Stimulated activated CD8-positive, alpha-beta memory T cell treated with anti-CD3 and anti-CD28 coated beads, Interleukin-15, amount 100 ng/mL, for 1 hour (primary cell): ENCODE measurements around the gene CARM1.
"Not testable (repeated sequence)": the region's sequence is repeated elsewhere in the genome, so short reads cannot be mapped to it uniquely, and the experiment has no call there.

ENCODE experiments used
- DNase-seq: peaks from one replicate; pipeline ENCODE4 v3.0.0-alpha.2; 2020; ENCODE audit warnings: low read depth

The CARM1 gene

DNA sequence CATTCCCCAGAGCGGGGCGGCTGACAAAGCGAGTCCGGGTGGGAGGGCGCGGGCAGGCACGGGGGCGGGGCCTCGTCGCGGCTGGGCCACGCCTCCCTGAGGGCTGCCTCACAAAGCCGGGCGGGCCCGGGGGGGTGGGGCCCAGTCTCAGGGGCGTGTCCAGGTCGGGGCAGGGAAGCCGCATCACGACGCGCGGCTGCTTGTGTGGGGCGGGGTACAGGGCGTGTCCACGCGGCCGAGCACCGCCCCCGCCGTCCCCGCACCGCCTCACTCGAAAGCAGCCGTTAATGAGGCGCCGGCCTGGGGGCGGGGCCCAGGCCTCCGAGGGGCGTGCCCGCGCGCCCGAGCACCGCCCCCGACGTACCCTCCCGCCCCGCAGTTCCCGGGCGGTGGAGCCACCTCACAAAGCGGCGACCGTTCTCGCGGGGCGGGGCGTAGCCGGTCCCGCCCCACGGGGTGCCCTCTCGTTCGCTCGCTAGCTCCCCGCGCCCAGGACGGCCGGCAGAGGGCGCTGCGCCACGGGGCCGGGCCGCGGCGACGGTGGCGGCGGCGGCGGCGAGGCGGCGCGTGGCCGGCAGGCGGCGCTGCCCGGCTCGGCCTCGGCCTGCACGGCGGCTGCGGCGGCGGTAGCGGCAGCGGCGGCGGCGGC, at the start of gene CARM1:
CARM1 (plus strand) TSS at position 599 of the 649 bp plus-strand sequence. CDS start 150 bp downstream, outside the sequence.
- peak; percentile 97 for DNase-seq

DNA sequence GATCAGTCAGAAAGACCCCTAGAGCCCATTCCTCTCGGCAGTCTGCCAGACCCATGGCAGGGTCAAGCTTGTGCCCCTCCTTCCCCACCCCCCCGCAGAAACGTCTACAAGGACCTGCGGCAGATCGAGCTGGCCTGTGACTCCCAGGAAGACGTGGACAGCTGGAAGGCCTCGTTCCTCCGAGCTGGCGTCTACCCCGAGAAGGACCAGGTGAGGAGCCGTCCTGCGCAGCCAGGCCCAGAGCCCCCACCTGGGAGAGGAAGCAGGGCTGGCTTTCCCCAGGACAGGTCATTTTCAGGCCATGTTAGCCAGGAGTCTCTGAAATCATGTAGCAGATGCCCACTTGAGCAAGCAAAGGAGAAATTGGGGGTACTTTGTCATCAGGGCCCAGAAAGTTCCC, 47.7 kb upstream of the CARM1 start:
- no peak for DNase-seq

DNA sequence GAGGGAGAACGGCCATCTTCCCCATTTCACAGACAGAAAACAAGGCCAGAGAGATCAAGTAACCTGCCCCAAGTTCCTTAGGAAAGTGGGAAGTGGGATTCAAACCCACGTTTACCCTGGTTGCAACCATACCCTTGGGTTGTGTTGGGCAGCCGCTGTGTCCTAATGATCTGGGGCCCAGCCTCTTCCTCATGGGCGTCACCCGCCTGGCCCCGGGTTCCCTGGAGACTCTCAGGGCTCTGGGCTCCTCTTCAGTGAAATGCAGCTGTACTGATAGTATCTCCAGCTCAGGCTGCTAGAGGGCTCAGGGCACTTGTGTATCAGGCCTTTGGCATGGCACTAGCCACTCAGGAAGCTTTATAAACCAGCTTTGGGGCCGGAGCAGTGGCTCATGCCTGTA, 45.1 kb upstream of the CARM1 start:
- DNase-seq, result no peak

DNA sequence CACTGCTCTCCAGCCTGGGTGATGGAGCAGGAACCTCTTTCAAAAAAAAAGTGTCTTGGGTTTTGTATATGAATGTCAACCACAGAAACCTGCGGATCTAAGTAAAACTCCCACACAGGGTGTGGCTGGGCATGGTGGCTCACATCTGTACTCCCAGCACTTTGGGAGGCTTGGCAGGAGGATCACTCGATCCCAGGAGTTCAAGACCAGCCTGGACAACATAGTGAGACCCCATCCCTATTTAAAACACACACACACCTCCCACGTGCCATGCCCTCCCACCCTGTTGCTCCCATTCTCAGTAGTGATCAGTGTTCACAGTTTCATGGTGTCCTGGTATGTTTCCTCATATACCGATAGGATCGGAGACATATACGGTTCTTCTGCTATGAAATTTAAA, 44.5 kb upstream of the CARM1 start:
- no peak for DNase-seq

DNA sequence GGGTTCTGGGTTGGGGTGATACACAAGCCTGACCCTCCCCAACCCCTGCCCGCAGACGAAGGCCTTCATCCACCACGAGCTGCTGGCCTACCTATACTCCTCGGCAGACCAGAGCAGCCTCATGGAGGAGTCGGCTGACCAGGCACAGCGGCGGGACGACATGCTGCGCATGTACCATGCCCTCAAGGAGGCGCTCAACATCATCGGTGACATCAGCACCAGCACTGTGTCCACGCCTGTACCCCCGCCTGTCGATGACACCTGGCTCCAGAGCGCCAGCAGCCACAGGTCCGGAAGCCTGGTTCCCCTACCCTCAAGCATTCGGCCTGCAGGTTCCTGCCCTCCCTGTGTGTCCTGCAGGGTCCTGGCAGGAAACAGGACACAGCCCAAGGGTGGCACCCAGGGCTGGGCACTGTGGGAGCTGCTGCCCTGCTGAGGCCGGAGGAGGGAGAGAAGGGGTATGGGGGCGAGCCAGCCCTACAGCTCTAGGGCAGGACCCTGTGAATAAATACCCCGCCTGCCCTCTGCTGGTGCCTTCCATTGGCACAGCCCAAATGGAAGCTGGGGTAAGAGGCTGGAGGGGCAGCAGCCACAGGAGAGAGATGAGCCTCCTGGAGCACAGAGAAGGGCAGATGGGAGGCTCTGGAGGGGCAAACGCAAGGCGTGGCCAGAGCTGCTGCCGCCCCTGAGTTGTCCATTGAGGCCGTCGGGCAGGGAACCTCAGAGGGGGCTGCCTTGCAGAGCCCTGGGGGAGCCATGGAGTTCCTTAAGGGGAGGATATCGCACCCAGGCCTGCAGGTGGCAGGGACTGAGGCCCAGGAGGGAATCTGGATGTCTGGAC, 42.2 kb upstream of the CARM1 start:
- DNase-seq, result no peak

DNA sequence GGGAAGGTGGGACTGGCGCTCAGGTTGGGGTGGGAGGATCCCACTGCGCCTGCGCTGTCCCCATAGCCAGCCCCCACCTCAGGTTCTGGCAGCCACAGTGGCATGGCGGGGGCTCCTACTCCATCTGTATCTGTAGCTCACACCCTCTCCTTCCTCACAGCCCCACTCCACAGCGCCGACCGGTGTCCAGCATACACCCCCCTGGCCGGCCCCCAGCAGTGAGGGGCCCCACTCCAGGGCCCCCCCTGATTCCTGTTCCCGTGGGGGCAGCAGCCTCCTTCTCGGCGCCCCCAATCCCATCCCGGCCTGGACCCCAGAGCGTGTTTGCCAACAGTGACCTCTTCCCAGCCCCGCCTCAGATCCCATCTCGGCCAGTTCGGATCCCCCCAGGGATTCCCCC, 41.4 kb upstream of the CARM1 start:
- DNase-seq, result no peak

DNA sequence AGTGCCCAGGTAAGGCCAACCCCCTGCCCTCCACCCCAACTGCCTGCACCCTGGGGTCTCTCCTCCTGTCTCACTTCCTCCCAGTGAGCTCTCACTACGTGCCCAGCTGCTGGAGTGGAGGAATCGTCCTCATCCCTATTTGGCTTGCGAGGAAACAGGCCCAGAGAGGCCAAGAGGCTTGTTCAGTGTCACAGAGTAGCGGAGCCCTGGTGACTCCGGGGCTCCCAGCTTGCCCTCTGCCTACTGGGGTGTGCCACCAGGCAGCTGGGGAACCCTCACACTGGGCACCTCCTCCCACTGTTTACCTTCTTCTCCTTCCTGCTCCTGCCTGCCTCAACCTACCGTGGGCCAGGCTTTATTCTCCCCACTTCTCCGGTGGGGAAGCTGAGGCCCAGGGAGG, 41.0 kb upstream of the CARM1 start:
- no peak for DNase-seq

DNA sequence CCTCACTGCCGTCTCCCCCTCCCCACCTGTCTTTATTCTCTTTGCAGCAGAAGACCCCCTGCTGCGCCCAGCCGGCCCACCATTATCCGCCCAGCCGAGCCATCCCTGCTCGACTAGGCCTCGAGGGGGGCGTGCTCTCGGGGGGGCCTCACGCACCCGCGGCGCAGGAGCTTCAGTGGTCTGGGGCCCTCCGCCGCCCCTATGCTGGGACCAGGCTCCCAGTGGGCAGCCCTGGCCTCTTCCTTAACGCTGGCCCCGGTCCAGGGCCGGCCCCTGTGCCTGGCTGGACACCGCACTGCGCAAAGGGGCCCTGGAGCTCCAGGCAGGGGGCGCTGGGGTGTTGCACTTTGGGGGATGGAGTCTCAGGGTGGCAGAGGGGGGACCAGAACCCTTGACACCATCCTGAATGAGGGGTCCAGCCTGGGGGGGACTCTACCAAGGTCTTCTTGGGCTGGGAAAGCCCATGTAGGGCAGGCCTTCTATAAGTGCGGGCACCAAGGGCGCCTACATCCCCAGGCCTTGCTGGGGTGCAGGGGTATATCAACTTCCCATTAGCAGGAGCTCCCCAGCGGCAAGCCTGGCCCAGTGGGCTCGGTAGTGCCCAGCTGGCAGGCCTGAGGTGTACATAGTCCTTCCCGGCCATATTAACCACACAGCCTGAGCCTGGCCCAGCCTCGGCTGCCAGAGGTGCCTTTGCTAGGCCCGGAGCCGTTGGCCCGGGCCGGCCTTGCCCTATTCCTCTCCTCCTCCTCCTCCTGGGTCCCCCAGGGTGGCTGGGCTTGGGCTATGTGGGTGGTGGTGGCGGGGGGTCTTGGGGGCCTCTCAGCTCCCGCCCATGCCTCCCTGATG, 40.2 kb upstream of the CARM1 start:
- DNase-seq, result no peak

DNA sequence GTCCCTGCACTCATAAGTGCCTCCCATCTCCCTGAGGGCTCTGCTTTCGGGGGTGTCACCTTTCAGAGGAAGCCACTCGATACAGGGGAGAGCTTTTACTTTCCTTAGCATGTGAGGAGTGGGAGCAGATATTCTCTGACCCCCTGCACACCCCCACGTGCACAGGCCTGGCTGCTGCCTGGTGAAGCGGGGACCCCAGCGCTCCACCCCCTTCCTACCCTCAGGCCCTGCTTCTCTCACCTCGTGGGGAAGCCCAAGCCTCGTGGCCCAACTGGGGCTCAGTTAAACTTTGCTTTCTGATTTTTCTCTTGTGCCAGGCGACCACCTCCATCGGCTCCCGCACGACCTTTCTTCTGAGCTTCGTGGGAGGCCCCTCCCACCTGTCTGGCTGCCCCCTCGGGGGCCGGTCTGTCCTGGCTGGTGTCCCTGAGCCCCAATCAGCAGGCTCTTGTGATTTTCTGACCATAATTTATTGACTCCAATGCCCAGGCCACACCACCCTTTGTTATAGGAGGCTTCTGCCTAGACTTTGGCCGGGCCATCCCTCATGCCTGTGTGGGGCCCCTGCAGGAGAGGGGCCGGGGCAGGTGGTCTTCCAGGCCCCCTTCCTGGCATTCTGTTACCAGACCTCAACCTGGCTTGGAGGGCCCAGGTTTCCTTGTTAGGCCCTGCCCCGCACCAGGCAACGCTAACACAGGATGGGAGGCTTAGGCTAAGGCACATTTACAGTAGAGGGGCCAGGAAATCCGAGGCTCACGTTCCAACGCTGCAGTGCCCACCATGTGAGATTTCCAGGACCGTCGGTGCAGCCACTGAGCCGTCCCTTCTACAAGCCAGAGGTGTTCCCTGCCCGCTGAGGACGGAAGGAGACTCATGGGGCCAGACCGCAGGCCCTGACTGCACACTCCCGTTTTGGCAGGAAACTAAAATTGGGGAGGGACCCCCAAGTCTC, 39.1 kb upstream of the CARM1 start:
- DNase-seq, result no peak

DNA sequence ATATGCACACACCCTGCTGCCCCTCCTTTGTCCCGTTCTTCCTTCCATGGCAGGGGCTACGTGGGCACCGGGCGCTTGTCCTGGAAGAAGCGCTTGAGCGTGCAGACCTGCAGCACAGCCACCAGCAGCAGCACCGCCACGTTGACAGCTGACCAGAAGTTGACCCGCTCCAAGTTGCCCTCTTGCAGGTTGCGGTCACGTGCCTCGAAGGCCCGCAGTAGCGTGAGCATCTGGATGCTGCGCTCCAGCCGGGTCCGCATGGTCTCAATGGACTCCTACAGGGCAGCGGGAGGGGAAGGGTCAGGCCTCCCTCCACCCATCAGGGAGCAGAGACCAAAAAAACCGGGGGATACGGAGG, 38.4 kb upstream of the CARM1 start:
- DNase-seq, result no peak

DNA sequence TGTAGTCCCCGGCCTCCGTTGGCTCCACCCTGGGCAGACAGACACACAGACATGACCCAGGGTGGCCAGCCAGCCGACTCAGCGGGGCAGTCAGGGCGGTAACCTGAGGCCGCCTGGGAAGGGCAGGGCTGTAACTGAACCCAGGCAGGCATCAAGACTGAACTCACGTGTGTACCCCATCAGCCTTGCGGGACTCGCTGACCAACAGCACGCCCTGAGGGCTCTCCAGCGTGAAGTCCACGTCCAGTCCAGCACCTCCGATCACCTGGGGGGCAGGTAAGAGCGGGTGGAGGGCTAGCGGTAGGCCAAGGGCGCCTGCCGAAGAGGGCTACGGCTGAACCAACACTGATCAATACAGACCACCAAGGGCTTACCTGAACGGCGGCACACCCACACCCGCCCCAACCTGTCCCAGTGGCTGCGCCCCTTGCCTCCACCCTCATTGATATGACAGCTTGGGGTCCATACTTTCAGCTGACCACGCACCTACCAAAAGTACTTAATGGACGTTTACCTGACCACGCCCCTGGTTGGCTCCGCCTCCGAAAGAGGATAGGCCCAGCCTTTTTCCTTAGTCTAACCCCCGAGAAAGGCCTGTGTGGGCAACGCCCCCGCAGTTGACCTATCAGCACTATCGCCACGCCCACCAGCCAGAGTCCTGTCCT, 36.1 kb upstream of the CARM1 start:
- no peak for DNase-seq

DNA sequence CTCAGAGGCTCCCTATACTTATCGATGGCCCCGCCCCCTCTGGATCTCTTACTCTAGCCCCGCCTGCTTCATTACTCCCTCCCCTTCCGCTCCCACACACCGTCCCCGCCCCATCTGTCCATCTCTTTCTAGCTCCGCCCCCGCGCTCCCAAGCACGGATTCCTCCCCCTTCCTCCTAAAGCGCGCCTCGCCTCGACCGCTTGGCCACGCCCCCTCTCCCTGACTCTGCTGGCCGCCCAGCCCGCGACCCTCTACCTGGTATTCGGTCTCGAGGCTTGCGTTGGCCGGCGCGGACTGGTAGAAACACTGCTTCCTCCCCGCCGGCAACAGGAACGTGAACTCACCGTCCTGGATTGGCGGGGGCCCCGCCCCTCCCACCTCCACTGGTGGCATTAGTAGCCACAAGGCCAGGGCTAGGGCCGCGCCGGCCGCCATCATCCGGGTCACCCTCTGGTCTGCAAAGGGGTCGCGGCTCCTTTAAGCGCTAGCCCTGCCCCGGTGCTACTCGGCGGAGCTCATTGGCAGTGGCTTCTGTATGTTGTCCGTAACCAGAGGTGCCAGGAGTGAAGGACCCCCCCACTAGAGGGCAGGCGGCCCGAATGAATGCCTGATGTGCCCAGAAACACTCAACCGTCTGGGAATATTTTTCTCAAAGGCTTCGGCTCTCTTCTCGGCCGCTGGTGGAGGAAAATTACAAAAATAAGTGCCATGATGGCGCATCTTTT, 35.4 kb upstream of the CARM1 start, which contains the start of gene TMED1:
TMED1 (minus strand) TSS at position 459 of the 725 bp plus-strand sequence; CDS start at position 438, 21 bp downstream.
- DNase-seq, result peak; percentile 91

DNA sequence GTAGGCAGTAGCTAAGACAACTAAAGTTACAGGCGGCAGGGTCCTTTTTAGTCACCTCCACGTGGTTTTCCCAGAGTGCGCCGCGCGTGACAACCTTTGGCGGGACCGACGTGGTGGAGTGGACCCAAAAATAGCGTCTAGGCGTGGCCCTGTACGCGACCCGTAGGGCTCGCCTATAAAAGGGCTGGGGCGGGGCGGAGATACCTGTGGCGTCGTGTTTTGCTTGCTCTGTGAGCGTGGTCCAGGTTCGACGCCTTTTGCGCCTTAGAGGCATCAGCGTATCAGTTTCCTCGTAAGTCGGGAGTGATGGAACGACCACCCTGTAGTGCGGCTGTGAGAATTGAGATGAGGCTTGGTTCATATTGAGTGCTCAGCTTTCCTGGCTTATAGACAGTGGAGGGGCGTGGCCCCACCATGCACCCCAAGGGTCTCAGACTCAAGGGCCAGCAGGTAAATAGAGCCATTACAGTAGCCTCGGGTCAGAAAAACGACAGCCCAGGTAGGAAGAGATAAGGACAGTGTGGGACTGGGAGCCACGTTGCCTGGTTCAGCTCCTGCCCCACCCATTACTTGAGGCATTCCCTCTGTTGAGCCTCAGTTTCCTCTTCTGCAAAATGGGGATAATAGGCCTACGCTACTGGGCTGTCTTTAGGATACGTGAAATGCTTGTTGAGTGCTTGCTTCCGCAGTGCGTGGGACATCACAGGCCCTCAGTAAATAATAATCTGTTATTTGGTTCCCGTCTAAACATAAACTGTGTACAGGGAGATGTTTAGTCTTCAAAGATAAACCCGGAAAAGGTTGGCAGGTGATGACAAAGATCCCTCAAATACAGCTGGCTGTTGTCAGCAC, 34.6 kb upstream of the CARM1 start:
- peak; percentile 57 for DNase-seq

DNA sequence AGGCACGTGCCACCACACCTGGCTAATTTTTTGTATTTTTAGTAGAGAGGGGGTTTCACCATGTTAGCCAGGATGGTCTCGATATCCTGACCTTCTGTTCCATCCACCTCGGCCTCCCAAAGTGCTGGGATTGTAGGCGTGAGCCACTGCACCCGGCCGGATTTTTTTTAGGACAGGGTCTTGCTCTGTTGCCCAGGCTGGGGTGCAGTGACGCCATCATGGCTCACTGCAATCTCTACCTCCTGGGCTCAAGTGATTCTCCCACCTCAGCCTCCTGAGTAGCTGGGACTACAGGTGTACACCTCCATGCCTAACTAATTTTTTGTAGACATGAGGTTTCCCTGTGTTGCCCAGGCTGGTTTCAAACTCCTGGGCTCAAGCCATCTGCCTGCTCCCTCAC, 33.7 kb upstream of the CARM1 start:
- DNase-seq, result not testable (repeated sequence)

DNA sequence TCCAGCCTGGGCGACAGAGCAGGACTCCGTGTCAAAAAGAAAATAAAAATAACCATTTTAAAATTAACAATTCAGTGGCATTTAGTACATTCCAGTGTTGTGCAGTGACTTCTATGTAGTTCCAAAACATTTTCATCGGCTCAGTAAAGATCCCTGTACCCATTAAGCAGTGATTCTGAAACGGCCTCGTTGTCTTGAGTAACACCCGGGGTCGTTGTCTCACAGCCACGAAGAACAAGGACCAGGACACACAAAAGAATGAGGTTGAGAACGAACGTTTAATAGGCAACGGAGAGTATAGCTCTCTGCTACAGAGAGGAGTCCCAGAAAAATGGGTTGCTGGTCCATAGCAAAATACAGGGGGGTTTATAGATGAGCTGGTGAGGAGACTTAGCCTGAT, 33.0 kb upstream of the CARM1 start:
- DNase-seq, result no peak

DNA sequence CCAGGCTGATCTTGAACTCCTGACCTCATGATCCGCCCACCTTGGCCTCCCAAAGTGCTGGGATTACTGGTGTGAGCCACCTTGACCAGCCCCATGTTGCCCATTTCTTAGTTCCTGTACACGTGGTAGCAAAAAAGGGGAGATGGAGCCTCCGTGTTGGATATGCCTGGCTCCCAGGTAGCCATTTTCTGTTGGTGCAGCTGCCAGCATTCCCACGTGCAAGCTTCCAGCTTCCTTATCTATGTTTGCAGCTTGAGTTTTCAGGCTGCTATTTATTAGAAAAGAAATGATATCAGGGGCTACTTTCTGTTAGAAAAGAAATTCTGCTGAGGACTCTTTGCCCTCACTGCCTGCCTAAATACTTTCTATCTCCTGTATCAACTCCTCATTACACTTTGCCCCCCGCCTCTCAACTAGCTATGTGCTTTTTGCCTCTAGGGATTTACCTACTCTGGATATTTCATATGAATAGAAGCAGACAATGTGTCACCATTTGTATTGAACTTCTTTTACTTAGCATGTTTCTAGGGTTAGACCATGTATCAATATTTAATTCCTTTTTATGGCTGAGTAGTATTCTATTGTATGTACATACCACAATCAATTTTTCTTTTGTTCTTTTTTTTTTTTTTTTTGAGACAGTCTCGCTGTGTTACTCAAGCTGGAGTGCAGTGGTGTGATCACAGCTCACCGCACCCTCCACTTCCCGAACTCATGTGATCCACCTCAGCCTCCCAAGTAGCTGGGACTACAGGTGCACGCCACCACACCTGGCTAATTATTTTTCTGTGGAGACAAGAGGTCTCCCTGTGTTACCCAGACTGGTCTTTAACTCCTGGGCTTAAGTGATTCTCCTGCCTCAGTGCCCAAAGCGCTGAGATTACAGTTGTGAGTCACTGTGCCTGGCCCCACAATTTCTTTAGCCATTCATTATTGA, 32.0 kb upstream of the CARM1 start:
- DNase-seq, result no peak

DNA sequence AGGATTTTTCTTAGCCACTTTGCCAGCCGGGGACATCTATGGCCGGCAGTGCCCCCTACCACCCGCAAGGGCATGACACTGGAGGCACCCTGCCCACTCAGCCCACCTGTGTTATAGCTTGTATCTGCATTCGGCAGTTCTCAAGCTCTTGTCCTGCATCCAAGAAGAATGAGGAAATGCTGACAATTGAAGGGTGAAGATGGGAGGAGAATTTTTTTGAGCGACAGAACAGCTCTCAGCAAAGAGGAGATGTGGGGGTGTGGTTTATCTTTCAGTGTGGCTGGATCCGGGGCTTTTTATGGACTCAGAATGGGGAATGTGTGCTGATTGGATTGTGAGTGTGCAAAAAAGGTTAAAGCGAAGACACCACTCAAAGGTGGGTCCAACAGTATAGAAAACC, 28.6 kb upstream of the CARM1 start:
- DNase-seq, result no peak
